ENCODE results near the gene ITGA2.
"Not testable (repeated sequence)": the region's sequence is repeated elsewhere in the genome, so short reads cannot be mapped to it uniquely, and the experiment has no call there.

The ITGA2 gene

GRCh38 chr5:52989025-52989780 is at the start of gene ITGA2:
Gene ITGA2, plus strand, starts transcription at chr5:52989352. Its CDS starts 117 bp downstream, at chr5:52989469.
- DNase-seq (ENCODE audit: low read depth in 2 of 2) = no peak

GRCh38 chr5:52943285-52943684 is 45.9 kb upstream of the ITGA2 start:
- no peak for DNase-seq (ENCODE audit: low read depth in 2 of 2)

- DNase-seq (ENCODE audit: low read depth in 2 of 2) = no peak
These were observed 45.3 kb upstream of the ITGA2 start for GRCh38 chr5:52943808-52944207.

GRCh38 chr5:52945040-52945439 is 44.1 kb upstream of the ITGA2 start:
- no peak for DNase-seq (ENCODE audit: low read depth in 2 of 2)

GRCh38 chr5:52947208-52947607 is 41.9 kb upstream of the ITGA2 start:
- no peak for DNase-seq (ENCODE audit: low read depth in 2 of 2)

- no peak for DNase-seq (ENCODE audit: low read depth in 2 of 2)
These were observed 41.3 kb upstream of the ITGA2 start for GRCh38 chr5:52947851-52948250.

- peak; percentile 44 to 54 for DNase-seq (ENCODE audit: low read depth in 2 of 2)
These were observed 40.6 kb upstream of the ITGA2 start for GRCh38 chr5:52948418-52949076.

GRCh38 chr5:52950686-52951085 is 38.5 kb upstream of the ITGA2 start:
- no peak for DNase-seq (ENCODE audit: low read depth in 2 of 2)

- no peak for DNase-seq (ENCODE audit: low read depth in 2 of 2)
These were observed 36.7 kb upstream of the ITGA2 start for GRCh38 chr5:52952483-52952882.

GRCh38 chr5:52956014-52956413 is 33.1 kb upstream of the ITGA2 start:
- DNase-seq (ENCODE audit: low read depth in 2 of 2) = no peak

GRCh38 chr5:52956915-52957747 is 32.0 kb upstream of the ITGA2 start:
- no peak for DNase-seq (ENCODE audit: low read depth in 2 of 2)

- no peak for DNase-seq (ENCODE audit: low read depth in 2 of 2)
These were observed 27.9 kb upstream of the ITGA2 start for GRCh38 chr5:52961274-52961681.

- no peak for DNase-seq (ENCODE audit: low read depth in 2 of 2)
These were observed 25.5 kb upstream of the ITGA2 start for GRCh38 chr5:52963636-52964035.

GRCh38 chr5:52964138-52964537 is 25.0 kb upstream of the ITGA2 start:
- no peak for DNase-seq (ENCODE audit: low read depth in 2 of 2)

GRCh38 chr5:52976157-52976556 is 13.0 kb upstream of the ITGA2 start:
- not testable (repeated sequence) for DNase-seq (ENCODE audit: low read depth in 2 of 2)

GRCh38 chr5:52977264-52977897 is 11.8 kb upstream of the ITGA2 start:
- no peak for DNase-seq (ENCODE audit: low read depth in 2 of 2)

- no peak for DNase-seq (ENCODE audit: low read depth in 2 of 2)
These were observed 7.6 kb upstream of the ITGA2 start for GRCh38 chr5:52981507-52981906.

GRCh38 chr5:52983731-52984636 is 5.2 kb upstream of the ITGA2 start:
- no peak for DNase-seq (ENCODE audit: low read depth in 2 of 2)

- no peak for DNase-seq (ENCODE audit: low read depth in 2 of 2)
These were observed 3.8 kb upstream of the ITGA2 start for GRCh38 chr5:52985306-52985705.

- DNase-seq (ENCODE audit: low read depth in 2 of 2) = no peak
These were observed 1.3 kb upstream of the ITGA2 start for GRCh38 chr5:52987711-52988331.

All from fibroblast of skin of left biceps (primary cell).